Cortex of kidney (tissue), 1 donor: Measurements from ENCODE around the gene IFNL2.
"Not testable (repeated sequence)": the region's sequence is repeated elsewhere in the genome, so short reads cannot be mapped to it uniquely, and the experiment has no call there.

Source experiments
- DNase-seq: peaks from one replicate; lab custom pipeline; 2025; lab: John Stamatoyannopoulos, UW

The IFNL2 gene

DNA sequence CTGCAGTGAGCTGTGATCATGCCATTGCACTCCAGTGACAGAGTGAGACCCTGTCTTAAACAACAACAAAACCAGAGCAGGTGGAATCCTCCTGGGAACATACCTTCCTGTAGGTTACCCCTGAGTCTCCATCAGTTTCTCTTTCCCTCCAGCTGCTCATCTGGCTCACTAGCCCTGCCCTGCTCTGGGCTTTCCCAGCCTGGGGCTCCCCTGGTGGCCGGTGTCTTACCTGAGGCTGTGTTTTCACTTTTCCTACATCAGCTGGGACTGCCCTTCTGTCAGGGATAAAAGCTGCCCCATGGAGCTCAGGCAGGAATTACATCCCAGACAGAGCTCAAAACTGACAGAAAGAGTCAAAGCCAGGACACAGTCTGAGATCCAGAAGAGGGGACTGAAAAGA is at the start of gene IFNL2:
Gene IFNL2 (plus strand): TSS at position 312 of the 400 bp plus-strand sequence. CDS start 173 bp downstream, outside the sequence.
- not testable (repeated sequence) for DNase-seq

GRCh38 chr19:39219108-39219507 is 49.1 kb upstream of the IFNL2 start:
- not testable (repeated sequence) for DNase-seq

DNA sequence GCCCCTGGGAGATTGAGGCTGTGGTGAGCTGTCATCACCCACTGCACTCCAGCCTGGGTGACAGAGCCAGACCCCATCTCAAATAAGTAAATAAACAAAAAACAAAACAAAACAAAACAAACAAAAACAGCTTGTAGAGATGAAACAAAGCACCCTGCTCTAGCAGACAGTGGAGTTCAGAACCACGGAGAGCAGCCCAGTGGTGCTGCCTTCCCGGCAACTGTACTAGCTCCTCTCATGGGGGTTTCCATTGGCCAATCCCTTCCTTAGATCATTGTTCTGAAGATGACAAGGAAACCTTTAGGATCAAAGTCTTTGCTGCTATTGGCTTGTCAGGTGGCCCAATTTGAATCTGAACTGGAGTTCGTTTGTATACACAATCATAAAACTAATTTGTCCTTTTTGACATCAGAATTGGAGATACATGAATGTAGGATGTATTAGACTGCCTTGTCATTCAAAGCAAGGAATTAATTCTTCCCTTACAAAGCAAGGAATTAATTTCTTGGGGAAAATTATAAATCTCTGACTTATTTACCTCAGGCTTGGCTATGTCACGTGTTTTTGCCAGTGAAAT is 44.4 kb upstream of the IFNL2 start:
- no peak for DNase-seq

GRCh38 chr19:39224910-39225309 is 43.3 kb upstream of the IFNL2 start:
- no peak for DNase-seq

GRCh38 chr19:39230096-39230764 is 38.0 kb upstream of the IFNL2 start:
- DNase-seq: no peak

DNA sequence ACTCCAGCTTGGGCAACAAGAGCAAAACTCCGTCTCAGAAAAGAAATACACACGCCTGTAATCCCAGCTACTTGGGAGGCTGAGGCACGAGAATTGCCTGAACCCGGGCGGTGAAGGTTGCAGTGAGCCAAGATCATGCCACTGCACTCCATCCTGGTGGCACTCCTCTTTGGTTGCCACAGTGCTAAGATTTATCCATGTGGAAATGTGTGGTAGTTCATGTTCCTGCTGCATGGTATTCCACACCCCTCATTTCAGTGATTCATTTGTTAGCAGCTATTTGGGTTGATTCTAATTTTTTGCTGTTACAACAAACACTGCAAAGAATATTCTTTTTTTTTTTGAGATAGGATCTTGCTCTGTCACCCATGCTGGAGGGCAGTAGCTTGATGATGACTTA is 35.5 kb upstream of the IFNL2 start:
- DNase-seq: no peak

GRCh38 chr19:39236527-39236926 is 31.7 kb upstream of the IFNL2 start:
- DNase-seq: no peak

DNA sequence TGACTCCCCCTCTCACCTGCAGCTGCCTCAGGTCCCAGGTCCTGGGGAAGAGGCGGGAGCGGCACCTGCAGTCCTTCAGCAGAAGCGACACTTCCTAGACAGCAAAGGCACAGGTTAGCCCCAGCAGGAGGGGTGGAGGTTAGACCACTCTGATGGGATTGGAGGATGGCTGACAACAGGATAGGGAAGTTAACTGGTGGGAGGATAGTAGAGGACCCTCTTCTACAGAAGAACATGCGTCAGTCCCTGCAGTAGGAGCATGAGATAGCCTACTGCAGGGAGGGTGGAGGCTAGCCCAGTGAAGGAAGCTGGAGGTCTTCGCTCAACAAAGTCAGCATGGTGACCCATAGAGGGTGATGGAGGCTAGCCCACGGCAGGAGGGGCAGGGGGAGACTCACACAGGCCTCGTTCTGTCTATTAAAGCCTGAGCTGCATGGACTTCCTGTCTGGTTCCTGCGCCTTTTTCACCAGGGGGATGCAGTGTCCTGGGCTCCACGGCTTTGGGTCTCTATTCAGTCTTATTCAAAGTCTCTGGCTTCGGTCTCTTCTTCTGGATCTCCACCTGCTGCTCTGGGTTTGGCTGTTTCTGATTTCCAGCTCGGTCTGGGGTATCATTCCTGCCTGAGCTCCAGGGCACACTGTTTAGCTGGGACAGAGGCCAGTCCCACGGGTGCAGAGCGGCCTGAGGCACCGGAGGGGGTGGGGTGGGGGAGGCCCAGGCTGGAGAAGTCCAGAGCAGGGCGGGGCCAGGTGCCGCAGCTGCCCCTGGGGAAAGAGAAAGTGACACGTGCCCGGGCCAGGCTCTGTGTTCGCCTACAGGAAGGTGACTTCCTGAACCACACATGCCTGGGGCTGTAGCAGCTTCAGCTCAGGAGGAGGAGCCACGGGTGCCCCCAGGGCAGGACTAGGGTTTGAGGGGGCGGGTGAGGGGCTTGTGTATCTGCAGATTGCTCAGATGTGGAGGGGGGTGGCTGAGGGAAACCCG is 30.7 kb upstream of the IFNL2 start:
- DNase-seq: no peak

- DNase-seq: no peak
These were observed 30.0 kb upstream of the IFNL2 start for GRCh38 chr19:39238209-39238608.

DNA sequence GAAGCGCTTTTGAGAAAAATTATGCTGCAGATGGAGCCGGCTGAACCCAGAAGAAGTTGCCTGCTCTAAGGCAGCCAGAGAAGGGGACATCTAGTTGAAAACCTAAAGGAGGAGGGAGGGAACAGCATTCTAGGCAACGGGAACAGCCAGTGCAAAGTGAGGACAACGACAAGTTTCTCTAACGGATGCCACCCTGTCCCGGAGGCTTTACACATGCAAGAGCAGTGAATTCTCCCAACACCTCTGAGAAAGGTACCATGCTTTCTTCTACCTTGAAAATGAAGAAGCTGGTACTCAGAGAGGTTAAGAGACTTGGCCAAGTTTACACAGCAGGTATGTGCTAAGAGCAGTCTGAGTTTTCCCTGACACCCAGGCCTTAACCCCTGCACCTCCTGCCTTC is 29.3 kb upstream of the IFNL2 start:
- no peak for DNase-seq

GRCh38 chr19:39240421-39240820 is 27.8 kb upstream of the IFNL2 start:
- no peak for DNase-seq

GRCh38 chr19:39243741-39244140 is 24.5 kb upstream of the IFNL2 start:
- DNase-seq: not testable (repeated sequence)

DNA sequence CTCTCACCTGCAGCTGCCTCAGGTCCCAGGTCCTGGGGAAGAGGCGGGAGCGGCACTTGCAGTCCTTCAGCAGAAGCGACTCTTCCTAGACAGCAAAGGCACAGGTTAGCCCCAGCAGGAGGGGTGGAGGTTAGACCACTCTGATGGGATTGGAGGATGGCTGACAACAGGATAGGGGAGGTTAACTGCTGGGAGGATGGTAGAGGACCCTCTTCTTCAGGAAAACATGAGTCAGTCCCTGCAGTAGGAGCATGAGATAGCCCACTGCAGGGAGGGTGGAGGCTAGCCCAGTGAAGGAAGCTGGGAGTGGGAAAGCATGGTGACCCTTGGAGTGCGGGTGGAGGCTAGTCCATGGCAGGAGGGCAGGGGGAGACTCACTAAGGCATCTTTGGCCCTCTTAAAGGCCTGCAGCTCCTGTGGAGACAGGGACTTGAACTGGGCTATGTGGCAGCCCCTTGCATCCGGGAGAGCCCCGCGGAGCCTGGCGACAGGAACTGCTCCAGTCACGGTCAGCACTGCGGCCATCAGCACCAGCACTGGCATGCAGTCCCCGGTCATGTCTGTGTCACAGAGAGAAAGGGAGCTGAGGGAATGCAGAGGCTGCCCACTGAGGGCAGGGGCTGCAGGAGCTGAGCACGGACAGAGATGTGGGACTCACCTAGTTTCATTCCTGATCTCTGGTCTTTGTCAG is 23.6 kb upstream of the IFNL2 start, which contains the start of gene IFNL3:
Gene IFNL3 (minus strand): TSS at position 597 of the 691 bp plus-strand sequence. CDS start 39 bp downstream, at position 558.
- not testable (repeated sequence) for DNase-seq

DNA sequence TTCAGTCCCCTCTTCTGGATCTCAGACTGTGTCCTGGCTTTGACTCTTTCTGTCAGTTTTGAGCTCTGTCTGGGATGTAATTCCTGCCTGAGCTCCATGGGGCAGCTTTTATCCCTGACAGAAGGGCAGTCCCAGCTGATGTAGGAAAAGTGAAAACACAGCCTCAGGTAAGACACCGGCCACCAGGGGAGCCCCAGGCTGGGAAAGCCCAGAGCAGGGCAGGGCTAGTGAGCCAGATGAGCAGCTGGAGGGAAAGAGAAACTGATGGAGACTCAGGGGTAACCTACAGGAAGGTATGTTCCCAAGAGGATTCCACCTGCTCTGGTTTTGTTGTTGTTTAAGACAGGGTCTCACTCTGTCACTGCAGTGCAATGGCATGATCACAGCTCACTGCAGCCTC is 23.0 kb upstream of the IFNL2 start:
- not testable (repeated sequence) for DNase-seq

GRCh38 chr19:39246951-39247669 is 21.1 kb upstream of the IFNL2 start:
- no peak for DNase-seq

DNA sequence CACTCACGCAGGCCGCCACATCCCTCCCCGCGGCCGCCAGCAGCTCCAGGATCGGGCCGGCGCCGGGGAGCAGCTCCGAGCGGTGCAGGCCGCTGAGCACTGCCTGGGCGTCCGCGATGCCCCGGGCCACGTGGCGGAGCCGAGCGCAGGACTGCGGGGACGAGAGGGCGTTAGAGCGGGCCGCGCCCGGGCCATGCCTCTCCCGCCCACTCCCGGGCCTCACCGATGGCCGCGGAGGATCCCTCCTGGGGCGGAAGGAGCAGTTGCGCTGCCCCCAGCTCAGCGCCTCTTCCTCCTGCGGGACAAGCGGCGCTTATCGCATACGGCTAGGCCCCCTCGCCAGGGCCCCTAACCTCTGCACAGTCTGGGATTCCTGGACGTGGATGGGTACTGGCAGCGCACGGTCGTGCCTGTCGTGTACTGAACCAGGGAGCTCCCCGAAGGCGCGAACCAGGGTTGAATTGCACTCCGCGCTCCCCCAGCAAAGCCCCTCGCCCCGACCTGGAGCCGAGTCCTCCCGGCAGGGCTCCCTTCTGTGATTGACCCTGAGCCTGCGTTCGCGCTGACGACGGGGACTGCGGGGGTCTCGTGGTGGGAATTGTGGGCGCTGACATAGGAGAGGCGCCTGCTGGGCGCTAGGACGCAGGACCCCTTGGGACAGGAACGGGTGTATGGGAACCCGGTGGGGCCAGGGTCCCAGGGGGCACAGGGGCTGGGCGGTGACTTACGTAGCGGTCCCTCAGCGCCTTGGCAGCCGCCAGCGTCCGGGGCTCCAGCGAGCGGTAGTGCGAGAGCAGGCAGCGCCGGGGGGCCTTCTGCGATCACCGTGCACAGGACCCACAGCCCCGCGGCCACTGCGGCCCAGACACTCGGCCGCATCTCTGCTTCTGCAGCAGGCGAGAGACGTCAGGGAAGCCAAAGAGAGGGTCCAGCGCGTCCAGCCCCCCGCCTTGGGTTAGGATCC is 20.2 kb upstream of the IFNL2 start:
- DNase-seq: no peak

DNA sequence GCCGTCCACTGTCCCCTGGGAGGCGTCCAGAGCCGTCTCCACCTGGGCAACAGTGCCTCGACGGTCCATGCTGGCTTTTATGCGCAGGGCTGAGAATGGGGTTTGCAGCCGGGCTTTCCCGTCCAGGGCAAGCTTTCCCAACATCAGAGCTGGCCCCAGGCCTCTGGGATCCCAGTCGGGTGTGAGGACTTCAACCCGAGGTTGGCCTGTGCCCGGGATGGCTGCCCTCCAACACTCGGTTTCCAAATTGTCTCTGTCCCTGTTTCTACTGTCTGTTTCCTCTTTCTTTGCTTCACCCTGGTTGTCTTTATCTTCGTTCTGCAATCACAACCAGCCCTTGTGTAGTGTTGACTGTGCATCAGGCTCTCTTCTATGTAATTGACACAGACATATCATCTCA is 19.4 kb upstream of the IFNL2 start, which contains the start of gene IFNL4:
Gene IFNL4 (minus strand): TSS at position 51 of the 400 bp plus-strand sequence.
- DNase-seq: no peak

DNA sequence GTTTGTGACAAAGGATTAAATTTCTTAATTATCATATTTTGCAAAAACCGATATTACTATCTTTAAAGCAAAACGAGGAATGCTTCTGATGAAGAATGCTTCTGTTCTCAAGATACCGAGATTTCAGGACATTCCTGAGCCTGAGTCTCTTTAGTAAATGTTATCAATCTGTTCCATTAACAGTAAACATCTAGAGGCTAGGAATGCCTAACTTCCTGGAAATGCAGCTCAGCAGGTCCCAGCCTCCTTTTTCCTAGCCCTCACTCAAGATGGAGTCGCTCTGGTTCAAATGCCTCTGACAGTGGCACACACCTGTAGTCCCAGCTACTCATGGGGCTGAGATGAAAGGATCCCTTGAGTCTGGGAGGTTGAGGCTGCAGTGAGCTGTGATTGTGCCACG is 17.1 kb upstream of the IFNL2 start:
- DNase-seq: no peak

GRCh38 chr19:39251846-39252245 is 16.4 kb upstream of the IFNL2 start:
- DNase-seq: no peak

- DNase-seq: no peak
These were observed 15.7 kb upstream of the IFNL2 start for GRCh38 chr19:39252458-39252857.
